Fibroblast of pulmonary artery (primary cell): ENCODE measurements around the gene MCRIP2.

Experiments used
- DNase-seq: peaks from one replicate; pipeline ENCODE4 v3.0.0-alpha.2; 2010; ENCODE audit warnings: low read depth
- H3K4me3 ChIP-seq: replicated peaks from 2 replicates; pipeline ENCODE4 v1.5.1; 2011; ENCODE audit warnings: low read depth, mild to moderate bottlenecking, control low read depth, low read length, moderate library complexity
- TF ChIP-seq, protein P1 (sequence below): IDR thresholded peaks from 2 replicates; pipeline ENCODE4 v1.5.1; 2011; ENCODE audit warnings: mild to moderate bottlenecking, control low read depth, low read length, inconsistent platforms; ENCODE audit errors: missing control alignments

MCRIP2 gene

DNA sequence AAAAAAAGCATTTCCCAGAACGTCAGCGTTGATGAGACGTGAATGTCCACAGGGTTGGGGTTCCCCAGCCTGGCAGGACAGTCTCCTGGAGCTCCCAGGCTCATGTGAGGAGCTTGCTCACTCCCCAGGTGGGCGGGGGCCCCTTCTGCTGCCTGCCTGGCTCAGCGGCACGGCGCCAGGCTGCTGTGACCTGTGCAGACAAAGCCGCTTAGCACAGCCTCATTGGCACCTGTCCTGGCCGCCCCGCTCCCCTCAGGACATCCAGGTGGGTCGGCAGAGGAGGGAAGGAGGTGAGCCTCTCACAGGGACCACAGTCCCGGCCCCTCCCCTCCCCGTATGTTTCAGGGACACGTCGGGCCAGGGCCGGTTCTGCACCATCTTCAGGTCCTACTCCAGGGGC, 23.8 kb upstream of the MCRIP2 start:
- no peak for DNase-seq
- no peak overlapping the region for H3K4me3 ChIP-seq
- TF ChIP-seq, protein P1, sequence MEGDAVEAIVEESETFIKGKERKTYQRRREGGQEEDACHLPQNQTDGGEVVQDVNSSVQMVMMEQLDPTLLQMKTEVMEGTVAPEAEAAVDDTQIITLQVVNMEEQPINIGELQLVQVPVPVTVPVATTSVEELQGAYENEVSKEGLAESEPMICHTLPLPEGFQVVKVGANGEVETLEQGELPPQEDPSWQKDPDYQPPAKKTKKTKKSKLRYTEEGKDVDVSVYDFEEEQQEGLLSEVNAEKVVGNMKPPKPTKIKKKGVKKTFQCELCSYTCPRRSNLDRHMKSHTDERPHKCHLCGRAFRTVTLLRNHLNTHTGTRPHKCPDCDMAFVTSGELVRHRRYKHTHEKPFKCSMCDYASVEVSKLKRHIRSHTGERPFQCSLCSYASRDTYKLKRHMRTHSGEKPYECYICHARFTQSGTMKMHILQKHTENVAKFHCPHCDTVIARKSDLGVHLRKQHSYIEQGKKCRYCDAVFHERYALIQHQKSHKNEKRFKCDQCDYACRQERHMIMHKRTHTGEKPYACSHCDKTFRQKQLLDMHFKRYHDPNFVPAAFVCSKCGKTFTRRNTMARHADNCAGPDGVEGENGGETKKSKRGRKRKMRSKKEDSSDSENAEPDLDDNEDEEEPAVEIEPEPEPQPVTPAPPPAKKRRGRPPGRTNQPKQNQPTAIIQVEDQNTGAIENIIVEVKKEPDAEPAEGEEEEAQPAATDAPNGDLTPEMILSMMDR = no peak

DNA sequence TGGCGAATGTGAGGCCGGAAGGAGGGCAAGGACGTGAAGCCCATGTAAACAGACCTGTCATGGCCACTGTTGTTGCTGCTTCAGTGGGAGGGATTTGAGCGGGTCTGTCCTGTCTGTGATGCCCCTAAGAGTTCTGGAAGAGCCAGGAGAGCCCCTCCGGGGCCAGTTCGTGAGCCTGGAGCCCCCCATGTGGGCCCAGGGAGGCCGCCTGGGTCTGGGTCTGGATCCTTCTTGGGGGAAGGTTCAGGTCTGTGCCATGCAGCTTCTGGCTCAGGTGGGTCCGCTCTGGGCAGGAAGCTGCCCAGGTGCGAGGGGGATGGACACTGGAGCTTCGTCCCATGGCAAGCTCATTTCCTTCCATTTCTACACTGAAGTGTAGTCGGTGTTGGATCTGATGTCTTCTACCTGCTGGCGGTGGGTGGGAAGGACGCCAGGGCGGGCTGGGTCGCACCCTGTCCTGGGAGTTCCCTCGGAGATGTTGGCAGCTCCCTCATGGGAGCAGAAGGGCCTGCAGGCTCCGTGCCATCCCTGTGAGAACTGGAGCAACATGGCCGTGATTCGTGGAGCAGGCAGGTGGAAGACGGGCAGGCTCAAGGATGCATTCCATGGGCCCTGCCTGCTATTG, 22.0 kb upstream of the MCRIP2 start:
- no peak for DNase-seq
- TF ChIP-seq, protein P1 = no peak
- H3K4me3 ChIP-seq = no peak overlapping the region

DNA sequence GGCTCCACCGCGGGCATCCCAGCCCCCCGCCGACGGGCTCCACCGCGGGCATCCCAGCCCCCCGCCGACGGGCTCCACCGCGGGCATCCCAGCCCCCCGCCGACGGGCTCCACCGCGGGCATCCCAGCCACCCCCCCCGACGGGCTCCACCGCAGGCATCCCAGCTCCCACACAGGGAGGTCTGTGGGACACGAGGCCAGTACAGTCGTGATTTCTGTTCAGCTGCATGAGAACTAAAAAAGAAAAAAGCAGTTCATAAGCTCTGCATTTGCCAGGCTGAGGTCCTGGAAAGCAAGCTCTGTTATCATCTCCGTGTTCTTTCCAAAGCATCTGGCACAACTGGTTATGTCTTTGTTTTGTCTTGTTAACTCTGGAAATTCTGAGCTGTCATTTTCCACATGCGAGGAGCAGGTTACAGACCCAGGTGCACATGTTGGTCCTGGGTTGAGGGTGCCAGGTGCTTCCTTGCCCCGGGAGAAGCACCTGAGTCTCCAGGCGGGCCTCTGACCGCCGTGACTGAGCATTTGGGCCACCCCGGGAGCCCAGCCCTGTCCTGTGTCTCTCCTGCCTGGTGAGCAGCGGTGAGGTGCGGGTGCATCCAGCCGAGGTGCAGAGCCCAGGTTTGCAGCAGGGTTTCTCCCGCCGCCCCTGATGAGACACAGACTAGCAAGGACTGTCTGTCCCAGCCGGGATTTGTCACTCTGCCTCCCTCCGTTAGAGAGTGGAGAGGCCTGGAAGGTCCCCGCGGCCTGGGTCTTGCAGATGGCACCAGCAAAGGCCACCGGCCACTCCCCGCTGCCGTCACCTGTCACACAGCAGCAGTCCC, 20.7 kb upstream of the MCRIP2 start:
- TF ChIP-seq, protein P1 = no peak
- no peak for DNase-seq
- H3K4me3 ChIP-seq = no peak overlapping the region

DNA sequence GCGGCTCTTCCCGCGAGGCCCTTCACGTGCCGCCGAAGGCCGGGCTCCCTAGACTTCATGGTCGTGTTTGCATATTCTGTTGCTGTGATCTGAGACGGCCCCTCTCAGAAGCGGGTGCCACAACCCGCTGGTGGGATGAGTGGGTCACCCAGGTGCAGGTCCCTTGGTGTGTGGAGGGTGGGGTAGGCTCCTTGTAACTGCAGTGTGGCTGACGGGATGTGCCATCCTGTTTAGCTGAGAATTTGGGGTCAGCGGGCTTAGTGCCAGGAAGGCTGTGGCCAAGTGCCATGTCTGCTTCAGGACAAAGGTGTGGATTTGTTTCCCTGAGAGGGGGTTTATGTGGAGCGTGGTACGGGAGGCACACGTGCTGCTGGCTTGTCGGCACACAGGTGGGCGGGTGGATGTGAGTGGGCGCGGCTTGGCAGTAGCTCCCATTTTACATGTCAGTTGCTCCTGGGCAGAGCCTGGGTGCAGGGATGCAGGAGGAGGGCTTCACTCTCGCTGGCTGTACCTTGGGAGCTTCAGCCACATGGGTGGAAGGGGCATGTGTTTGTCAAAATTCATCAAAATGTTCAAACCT, 20.0 kb upstream of the MCRIP2 start:
- TF ChIP-seq, protein P1 = no peak
- DNase-seq = no peak
- H3K4me3 ChIP-seq = no peak overlapping the region

DNA sequence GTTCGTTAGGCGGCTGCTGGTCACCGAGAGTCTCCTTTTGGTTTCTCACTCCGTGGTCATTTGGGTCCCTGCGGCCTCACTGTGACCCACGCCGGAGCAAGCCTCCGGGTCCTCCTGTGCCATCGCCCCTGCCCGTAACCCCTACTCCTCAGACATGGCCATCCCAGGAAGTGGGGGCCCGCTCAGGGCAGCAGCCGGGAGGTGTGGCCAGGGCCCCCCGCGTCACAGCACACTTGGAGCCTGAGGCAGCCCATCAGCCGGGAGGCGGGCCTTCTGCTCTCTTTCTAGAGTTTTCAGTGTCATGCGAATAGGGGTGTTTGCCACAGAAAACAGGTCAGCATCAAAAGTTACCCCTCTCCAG, 18.7 kb upstream of the MCRIP2 start:
- no peak for DNase-seq

DNA sequence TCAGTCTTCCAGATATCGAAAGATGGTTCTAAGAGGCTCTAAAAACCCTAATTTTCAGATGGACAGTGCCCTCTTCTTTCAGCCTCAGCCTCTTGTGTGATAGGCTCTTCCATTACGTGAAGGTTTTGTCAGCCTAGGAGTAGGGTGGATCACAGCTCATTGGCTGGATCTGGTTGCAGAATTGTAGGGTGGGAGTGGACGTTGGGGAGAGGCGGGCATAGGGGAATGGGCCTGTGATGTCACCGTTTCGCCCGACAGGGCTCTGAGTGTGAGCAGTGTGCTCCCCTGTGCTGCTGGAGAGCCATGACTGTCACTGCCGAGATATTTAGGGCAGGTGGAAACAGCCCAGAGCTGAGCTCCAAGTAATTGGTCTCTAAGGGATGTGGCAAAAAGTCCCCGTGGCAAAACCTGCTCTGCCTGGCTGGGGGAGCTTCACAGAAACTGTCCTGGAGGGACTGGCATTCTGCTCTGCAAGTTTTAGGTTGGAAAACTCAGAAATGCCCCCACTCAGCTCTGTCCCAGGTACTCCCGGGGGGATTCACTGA, 17.0 kb upstream of the MCRIP2 start:
- TF ChIP-seq, protein P1 = no peak
- H3K4me3 ChIP-seq = no peak overlapping the region

More for the DNA sequence above, 18.7 kb upstream of the MCRIP2 start:
- no peak overlapping the region for H3K4me3 ChIP-seq
- TF ChIP-seq, protein P1 = no peak

More for the DNA sequence above, 17.0 kb upstream of the MCRIP2 start:
- DNase-seq = no peak
